ENCODE data around the gene PARP6. TPM values are rescaled to one million over a fixed set of nuclear protein-coding genes. Genes with fewer than 3 reads are reported as not detected.
A peak's percentile ranks its signal among the peaks of the same experiment; 100 is the strongest.

Gene PARP6
- total RNA-seq, 1 donor, result 28.7 TPM

- TF ChIP-seq CTCF (IDR thresholded peaks at IDR 0.05; ENCODE audit: insufficient read depth, low read length), result no peak
- no peak overlapping the region for H3K4me3 ChIP-seq (ENCODE audit: low read depth, low read length)
- no peak for DNase-seq (ENCODE audit: low read depth)
Observed at GRCh38 chr15:72289597-72290325, 17.4 kb upstream of the PARP6 start.

GRCh38 chr15:72288796-72289596 lies 16.6 kb upstream of the PARP6 start:
- no peak for TF ChIP-seq CTCF (IDR thresholded peaks at IDR 0.05; ENCODE audit: insufficient read depth, low read length)
- DNase-seq (ENCODE audit: low read depth), result no peak
- H3K4me3 ChIP-seq (ENCODE audit: low read depth, low read length), result no peak overlapping the region

GRCh38 chr15:72285927-72286516 lies 13.7 kb upstream of the PARP6 start:
- peak; percentile 15 for DNase-seq (ENCODE audit: low read depth)
- TF ChIP-seq CTCF (IDR thresholded peaks at IDR 0.05; ENCODE audit: insufficient read depth, low read length), result peak; percentile 55
- H3K4me3 ChIP-seq (ENCODE audit: low read depth, low read length), result no peak overlapping the region

- H3K4me3 ChIP-seq (ENCODE audit: low read depth, low read length), result no peak overlapping the region
- DNase-seq (ENCODE audit: low read depth), result no peak
- TF ChIP-seq CTCF (IDR thresholded peaks at IDR 0.05; ENCODE audit: insufficient read depth, low read length), result no peak
Observed at GRCh38 chr15:72285402-72285801, 13.0 kb upstream of the PARP6 start.

GRCh38 chr15:72284781-72285180 lies 12.4 kb upstream of the PARP6 start:
- H3K4me3 ChIP-seq (ENCODE audit: low read depth, low read length), result no peak overlapping the region
- no peak for TF ChIP-seq CTCF (IDR thresholded peaks at IDR 0.05; ENCODE audit: insufficient read depth, low read length)
- no peak for DNase-seq (ENCODE audit: low read depth)

GRCh38 chr15:72281713-72282112 lies 9.4 kb upstream of the PARP6 start:
- no peak for DNase-seq (ENCODE audit: low read depth)
- H3K4me3 ChIP-seq (ENCODE audit: low read depth, low read length), result no peak overlapping the region
- no peak for TF ChIP-seq CTCF (IDR thresholded peaks at IDR 0.05; ENCODE audit: insufficient read depth, low read length)
